H1 (cell line): ENCODE data around the gene ZNF716. TPM values are rescaled to one million over a fixed set of nuclear protein-coding genes. Genes with fewer than 3 reads are reported as not detected.

ENCODE experiments used
- BACH1 ChIP-seq: IDR thresholded peaks from 2 replicates; pipeline ENCODE4 v1.6.1; 2012; ENCODE audit warnings: low read length, improper control_type of control experiment
- CTCF ChIP-seq, 3 experiments: IDR thresholded peaks; 1 replicate in 2 of 3; 2 replicates in 1 of 3; pipeline versions ENCODE4 v1.5.1 to v1.6.1; 2011; ENCODE audit warnings: low read length in 3 of 3, mild to moderate bottlenecking in 3 of 3, inconsistent platforms in 2 of 3, low read depth in 1 of 3, moderate library complexity in 1 of 3; ENCODE audit not compliant: insufficient read depth in 1 of 3; ENCODE audit errors: control extremely low read depth in 1 of 3
- SRF ChIP-seq: IDR thresholded peaks from 2 replicates; pipeline ENCODE4 v1.6.1; 2011; ENCODE audit warnings: mild to moderate bottlenecking, low read depth, low read length, moderate library complexity
- TAF7 ChIP-seq: optimal IDR thresholded peaks from 2 replicates; pipeline ENCODE3; 2011; ENCODE audit warnings: low read depth, mild to moderate bottlenecking, inconsistent platforms, low read length, moderate library complexity, borderline replicate concordance
- TEAD4 ChIP-seq: IDR thresholded peaks from 2 replicates; pipeline ENCODE4 v1.6.1; 2012; ENCODE audit warnings: low read depth, low read length, inconsistent platforms, mixed read lengths
- polyA plus RNA-seq, 7 experiments: library from polyadenylated mRNA; depleted of rRNA in 3 of 7; stranded (reverse) in 5 of 7; unstranded in 2 of 7; fragments of >200 nt in 5 of 7; fragments of 200-250 nt in 2 of 7; gene quantifications; 1 replicate in 5 of 7; 2 replicates in 1 of 7; 4 replicates in 1 of 7; pipeline versions ENCODE4 v1.2.1 to v1.2.3, GENCODE V29; 2011 to 2013; ENCODE audit warnings: missing spikeins in 2 of 7, mixed read lengths in 2 of 7
- total RNA-seq: library from RNA; stranded (reverse); fragmentation: NEBNext Ultra II Directional; extraction: Animal tissue kit (Norgen Biotek cat#: 25700); gene quantifications from 2 replicates; pipeline ENCODE4 v1.2.1, GENCODE V29; 2021

ZNF716 gene
- total and polyA plus RNA-seq, 2 of the 8 experiments (the other 6 are each of a cell fraction or from before 2014, with no cell fraction given), result not detected

GRCh38 chr7:57417736-57418135 lies 32.2 kb upstream of the ZNF716 start (continued):
- TF ChIP-seq TAF7 (no peak), CTCF (IDR thresholded peaks at IDR 0.05; ENCODE audit: control extremely low read depth in 1 of 3, insufficient read depth in 1 of 3, low read depth in 1 of 3, low read length in 3 of 3) (no peak), SRF (no peak), BACH1 (no peak), TEAD4 (no peak)
